Stimulated activated naive CD4-positive, alpha-beta T cell treated with Interleukin-2 at 50 U/mL for 16 hours (primary cell): Measurements from ENCODE around the gene WDR88.
"Not testable (repeated sequence)": the region's sequence is repeated elsewhere in the genome, so short reads cannot be mapped to it uniquely, and the experiment has no call there.

Source experiments
- DNase-seq: peaks from one replicate; lab custom pipeline; 2025; lab: John Stamatoyannopoulos, UW

The WDR88 gene

GRCh38 chr19:33197591-33198000 is 65.7 kb downstream of the WDR88 start:
- DNase-seq = no peak

- DNase-seq = no peak
These were observed 66.3 kb downstream of the WDR88 start for GRCh38 chr19:33198169-33198568.

GRCh38 chr19:33199441-33200265 is 67.7 kb downstream of the WDR88 start:
- no peak for DNase-seq

GRCh38 chr19:33201473-33201872 is 69.6 kb downstream of the WDR88 start:
- DNase-seq = no peak

- no peak for DNase-seq
These were observed 70.1 kb downstream of the WDR88 start for GRCh38 chr19:33201886-33202545.

- no peak for DNase-seq
These were observed 70.9 kb downstream of the WDR88 start for GRCh38 chr19:33202546-33203507.

- DNase-seq = no peak
These were observed 71.6 kb downstream of the WDR88 start for GRCh38 chr19:33203529-33203928.

GRCh38 chr19:33204136-33204973 is 72.4 kb downstream of the WDR88 start:
- no peak for DNase-seq

- DNase-seq = no peak
These were observed 73.2 kb downstream of the WDR88 start for GRCh38 chr19:33205110-33205509.

- no peak for DNase-seq
These were observed 73.8 kb downstream of the WDR88 start for GRCh38 chr19:33205531-33206260.

GRCh38 chr19:33206261-33207039 is 74.5 kb downstream of the WDR88 start:
- DNase-seq = no peak

GRCh38 chr19:33207040-33207620 is 75.2 kb downstream of the WDR88 start:
- no peak for DNase-seq

GRCh38 chr19:33207903-33208302 is 76.0 kb downstream of the WDR88 start:
- DNase-seq = no peak

- DNase-seq = no peak
These were observed 76.5 kb downstream of the WDR88 start for GRCh38 chr19:33208371-33208895.

GRCh38 chr19:33208904-33209849 is 77.3 kb downstream of the WDR88 start:
- no peak for DNase-seq

GRCh38 chr19:33209850-33210230 is 77.9 kb downstream of the WDR88 start:
- DNase-seq = not testable (repeated sequence)

- DNase-seq = no peak
These were observed 78.5 kb downstream of the WDR88 start for GRCh38 chr19:33210266-33210940.
